ENCODE results near the gene ACOX1.
A peak's percentile ranks its signal among the peaks of the same experiment; 100 is the strongest.
"Not testable (repeated sequence)": the region's sequence is repeated elsewhere in the genome, so short reads cannot be mapped to it uniquely, and the experiment has no call there.

ACOX1 gene

GRCh38 chr17:75981019-75981615, 2.2 kb upstream of the ACOX1 start:
- DNase-seq, result no peak

- no peak for DNase-seq
Observed at GRCh38 chr17:75980188-75981018, 1.4 kb upstream of the ACOX1 start.

GRCh38 chr17:75979705-75980187, 780 bp upstream of the ACOX1 start:
- DNase-seq, result peak; percentile 94

DNA sequence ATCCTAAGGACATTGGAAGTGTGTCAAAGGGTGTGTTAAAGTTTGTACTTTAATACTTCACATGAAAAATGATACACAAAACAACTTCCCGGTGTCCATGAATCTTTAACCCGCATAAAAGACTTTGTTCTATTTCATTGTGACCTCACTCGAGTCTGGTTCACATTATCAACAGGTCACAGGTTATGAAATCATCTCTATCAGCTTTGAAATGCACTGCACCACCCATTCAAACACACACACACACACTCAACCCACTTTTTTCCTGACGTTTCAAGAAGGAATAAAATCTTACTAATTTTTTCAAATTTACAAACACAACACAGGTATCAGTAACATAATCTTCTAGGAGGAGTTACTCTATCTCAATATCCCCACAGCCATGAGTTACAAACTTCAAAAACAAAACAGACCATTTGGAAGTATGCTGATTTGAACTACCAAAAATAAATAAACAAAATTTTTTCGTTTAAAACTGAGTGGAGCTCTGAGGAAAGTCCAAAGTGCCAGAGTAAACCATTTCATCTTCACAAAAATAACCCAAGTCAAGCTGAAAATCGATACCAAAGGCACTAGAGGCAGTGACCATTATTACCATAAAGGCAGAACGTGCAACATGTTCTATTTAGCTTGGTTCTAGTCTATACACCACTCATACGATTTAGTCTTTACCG, 2.7 kb downstream of the ACOX1 start:
- no peak for DNase-seq

GRCh38 chr17:75975757-75976174, 3.2 kb downstream of the ACOX1 start:
- DNase-seq, result no peak

DNA sequence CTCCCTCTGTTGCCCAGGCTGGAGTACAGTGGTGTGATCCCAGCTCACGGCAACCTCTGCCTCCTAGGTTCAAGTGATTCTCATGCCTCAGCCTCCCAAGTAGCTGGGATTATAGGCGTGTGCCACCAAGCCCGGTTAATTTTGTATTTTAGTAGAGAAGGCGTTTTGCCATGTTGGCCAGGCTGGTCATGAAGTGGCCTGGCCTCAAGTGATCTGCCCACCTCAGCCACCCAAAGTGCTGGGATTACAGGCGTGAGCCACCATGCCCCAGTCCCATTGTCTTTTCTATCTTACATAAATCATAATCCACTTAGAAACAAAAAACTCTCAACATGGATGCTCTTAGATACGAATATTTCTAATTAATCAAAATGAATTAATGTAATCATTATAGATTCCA, 3.8 kb downstream of the ACOX1 start:
- DNase-seq, result not testable (repeated sequence)

- DNase-seq, result no peak
Observed at GRCh38 chr17:75970626-75971025, 8.3 kb downstream of the ACOX1 start.

DNA sequence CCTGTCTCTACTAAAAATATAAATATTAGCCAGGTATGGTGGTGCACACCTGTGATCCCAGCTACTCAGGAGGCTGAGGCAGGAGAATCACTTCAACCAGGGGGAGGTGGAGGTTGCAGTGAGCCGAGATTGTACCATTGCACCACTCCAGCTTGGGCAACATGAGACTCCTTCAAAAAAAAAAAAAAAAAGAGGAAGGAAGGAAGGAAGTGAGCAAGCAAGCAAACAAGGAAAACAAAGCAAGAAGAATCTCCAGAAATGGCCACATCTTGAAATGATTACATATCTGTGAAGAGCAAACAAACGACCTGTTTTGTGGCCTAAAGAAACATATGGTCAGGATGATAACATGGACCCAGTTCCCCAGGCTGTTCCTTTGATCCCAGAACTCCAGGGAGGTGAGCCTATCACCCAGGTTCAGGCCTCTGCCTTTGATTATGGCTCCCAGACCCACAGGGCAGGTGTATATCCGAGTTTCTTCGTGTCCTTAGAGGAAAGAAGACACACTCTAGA, 8.9 kb downstream of the ACOX1 start:
- no peak for DNase-seq

- DNase-seq, result not testable (repeated sequence)
Observed at GRCh38 chr17:75969044-75969443, 9.9 kb downstream of the ACOX1 start.

DNA sequence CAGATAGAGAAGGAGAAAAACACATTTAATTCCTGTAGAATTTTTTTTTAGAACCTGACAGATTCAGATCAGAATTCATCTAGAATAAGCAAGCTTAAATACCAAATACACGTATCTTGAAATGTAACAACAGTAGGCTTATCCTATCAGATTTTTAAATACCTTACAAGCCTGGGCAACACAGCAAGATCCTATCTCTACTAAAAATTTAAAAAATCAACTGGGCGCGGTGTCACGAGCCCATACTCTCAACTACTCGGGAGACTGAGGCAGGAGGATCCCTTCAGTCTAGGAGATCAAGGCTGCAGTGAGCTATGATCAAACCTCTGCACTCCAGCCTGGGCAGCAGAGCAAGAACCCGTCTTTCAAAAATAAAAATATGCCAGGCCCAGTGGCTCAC, 13.5 kb downstream of the ACOX1 start:
- no peak for DNase-seq

DNA sequence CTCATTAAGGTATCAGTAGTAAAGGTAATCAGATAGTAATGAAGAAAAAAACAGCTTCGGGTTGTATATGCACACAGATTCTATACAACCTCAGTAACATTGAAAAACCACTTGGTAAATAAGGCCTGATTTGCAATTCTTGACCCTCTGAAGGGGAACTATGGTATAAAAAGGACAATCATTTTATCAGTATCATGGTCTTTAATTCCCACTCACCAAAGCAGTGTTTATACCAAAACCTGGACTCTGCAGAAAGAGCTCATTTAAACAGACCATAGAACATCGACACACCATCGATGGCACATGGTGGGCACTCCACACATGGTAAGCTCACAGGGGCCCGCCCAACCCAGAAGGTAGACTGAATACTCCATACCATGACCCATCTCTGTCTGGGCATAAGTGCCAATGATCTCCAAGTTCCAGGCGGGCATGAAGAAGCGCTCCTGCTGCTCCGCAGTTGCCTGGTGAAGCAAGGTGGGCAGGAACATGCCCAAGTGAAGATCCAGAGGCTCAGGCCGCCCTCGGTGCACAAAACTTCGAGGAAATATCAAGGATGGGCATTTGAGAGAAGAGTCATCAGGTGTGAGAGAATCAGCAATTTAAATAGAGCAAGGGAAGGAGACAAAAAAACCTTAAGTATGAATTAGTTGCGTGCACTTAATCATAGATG, 19.0 kb downstream of the ACOX1 start:
- DNase-seq, result no peak

DNA sequence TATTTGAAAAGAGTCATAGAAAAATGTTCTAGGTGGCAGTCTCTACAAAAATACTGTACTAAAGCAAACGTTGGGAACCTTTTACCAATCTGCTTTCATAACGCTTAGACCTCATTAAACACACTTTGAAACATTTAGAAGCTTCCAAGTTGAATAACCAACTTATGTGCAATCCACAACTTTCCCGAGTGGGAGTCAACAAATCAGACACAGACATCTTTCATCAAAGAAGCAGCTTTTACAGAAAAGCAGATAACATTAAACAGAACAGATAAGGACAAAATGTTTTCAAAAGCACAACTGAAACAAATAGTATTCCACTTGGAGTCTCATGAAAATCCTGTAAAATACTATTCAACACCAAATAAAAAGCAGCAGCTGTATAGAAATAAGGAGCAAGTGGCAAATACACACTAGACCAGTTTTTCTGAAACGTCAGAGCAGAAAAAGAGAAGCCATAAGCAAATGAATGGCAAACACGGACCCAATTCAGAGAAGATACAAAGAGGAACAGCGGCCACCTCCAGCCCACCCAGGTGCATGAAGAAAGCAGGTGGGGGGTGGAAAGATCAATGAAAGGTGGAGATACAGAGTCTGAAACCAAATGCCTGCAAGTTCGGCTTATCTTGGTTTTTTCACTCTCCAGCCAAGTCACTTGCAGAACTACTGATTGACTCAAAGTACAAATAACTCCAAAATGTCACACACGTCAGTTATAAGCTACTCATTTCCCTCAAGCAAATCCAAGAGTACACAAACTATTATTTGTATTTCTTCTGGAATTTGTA, 19.7 kb downstream of the ACOX1 start:
- no peak for DNase-seq

DNA sequence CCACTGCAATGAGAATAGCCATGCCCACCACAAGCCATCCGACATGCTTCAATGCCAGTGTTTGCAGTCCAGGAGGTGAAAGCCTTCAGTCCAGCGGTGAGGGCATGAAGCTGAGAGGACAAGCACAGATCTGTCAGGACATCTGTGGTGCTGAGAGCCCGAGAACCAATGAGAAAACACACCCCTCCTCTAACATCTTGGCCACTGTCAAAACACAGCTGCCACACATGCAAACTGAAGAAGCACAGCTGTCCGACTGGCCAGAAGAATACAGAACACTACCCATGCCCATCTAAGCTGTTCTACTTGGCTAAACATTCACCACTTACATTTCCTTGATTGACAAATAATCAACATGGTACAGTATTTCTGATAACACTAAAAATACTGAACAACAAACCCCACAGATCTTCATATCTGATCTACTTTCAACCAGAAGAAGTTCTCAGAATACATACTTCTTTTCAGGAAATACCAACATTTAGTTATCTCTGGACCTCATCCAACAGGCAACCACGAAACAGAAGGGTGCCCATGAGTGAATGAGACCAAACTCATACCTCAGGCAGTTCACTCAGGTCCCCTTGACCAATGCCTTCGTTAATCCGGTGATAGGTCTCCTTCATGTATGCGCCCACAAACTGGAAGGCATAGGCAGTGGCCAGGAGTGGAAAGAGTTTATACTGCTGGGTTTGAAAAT, 28.0 kb downstream of the ACOX1 start:
- no peak for DNase-seq

- no peak for DNase-seq
Observed at GRCh38 chr17:75950421-75950820, 28.5 kb downstream of the ACOX1 start.

DNA sequence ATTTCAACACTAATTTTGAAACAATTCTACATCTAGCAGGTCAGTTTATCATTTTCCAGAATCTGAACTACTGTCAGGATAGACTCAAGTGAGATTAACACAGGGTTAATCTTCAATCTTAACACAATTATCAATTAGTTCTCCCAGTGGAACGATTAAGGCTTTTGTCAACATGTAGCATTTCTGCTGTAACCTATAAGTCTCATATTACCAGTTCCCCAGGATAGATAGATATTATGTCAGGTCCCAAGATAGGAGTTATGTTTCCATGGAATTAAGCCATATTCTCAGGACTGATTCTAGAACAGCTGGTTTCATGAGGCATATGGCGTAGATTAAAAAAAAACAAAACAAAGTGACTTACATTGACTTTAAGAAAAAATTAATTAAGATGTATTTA, 33.8 kb downstream of the ACOX1 start:
- no peak for DNase-seq

DNA sequence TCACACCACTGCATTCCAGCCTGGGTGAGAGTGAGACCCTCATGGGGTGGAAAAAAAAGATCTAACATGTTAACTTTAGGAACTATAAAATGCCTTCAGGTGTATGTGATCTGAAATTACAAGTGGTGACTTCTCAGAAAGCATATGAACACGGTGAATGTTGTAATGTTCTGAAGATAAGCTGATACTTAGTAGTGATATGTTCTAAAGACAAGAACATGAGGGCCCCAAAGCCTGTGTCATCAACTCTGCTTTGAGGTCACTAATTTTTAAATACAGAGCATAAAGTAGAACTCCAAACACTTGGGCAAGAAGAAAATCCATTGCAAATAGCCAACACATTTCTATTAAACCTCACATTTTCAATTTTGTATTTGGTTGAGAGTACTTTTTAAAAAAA, 35.5 kb downstream of the ACOX1 start:
- DNase-seq, result no peak

DNA sequence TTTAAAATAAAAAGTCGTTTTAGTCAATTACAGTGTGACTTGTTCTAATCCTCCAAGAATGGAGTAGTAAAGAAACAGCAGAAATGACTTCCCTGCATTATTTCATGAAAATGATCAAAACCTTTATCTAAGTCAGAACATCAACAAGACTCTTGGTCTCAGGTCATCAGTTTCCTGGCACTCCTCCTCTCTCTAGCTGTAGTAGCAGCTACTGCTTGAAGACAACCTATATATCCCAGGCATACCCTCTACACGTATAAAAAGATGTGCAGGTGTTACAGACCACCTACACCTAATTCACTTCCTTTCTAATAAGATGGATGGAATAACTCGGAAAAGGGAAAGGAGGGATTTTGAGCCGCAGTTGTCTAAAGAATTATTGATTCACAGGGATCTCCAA, 36.5 kb downstream of the ACOX1 start:
- DNase-seq, result no peak

GRCh38 chr17:75941442-75941819, 37.5 kb downstream of the ACOX1 start:
- DNase-seq, result no peak

GRCh38 chr17:75940727-75941441, 38.1 kb downstream of the ACOX1 start, which contains the start of gene FBF1:
TSS of gene FBF1 (minus strand) at chr17:75941042. CDS start at chr17:75938149, 2,893 bp downstream.
- peak; percentile 89 for DNase-seq

GRCh38 chr17:75937652-75938051, 41.3 kb downstream of the ACOX1 start:
- DNase-seq, result no peak
